DND-41 (cell line): Measurements from ENCODE around the gene SGIP1.

Experiments
- ATAC-seq: fragments of 200-7000 bp; cut with Tn5 transposase; 3 replicates; pipeline ENCODE4 v1.9.1; 2021; ENCODE audit warnings: low read depth; ENCODE audit not compliant: insufficient read depth
- DNase-seq: peaks from one replicate; pipeline ENCODE4 v3.0.0-alpha.2; 2020
- H2AFZ ChIP-seq: 2 replicates; pipeline ENCODE4 v1.6.0; 2012; ENCODE audit warnings: low read depth, low read length
- H3K27ac ChIP-seq: 2 replicates; pipeline ENCODE4 v1.5.1; 2012; ENCODE audit warnings: low read length, inconsistent platforms
- H3K27me3 ChIP-seq: fragments of 200-600 bp; sonication (generic); 2 replicates; pipeline ENCODE4 v1.6.0; 2012; ENCODE audit warnings: low read length, mild to moderate bottlenecking, inconsistent platforms; ENCODE audit not compliant: insufficient read depth, poor library complexity
- H3K36me3 ChIP-seq: 2 replicates; pipeline ENCODE4 v1.5.1; 2012; ENCODE audit warnings: low read length, inconsistent platforms; ENCODE audit not compliant: insufficient read depth
- H3K4me1 ChIP-seq: 2 replicates; pipeline ENCODE4 v1.5.1; 2012; ENCODE audit warnings: mild to moderate bottlenecking, low read length; ENCODE audit not compliant: insufficient read depth
- H3K4me2 ChIP-seq: 2 replicates; pipeline ENCODE4 v1.6.0; 2012; ENCODE audit warnings: mild to moderate bottlenecking, moderate library complexity, low read length, inconsistent platforms; ENCODE audit not compliant: insufficient read depth
- H3K4me3 ChIP-seq, 2 experiments: fragments of 200-600 bp in 1 of 2; shearing (Covaris generic) in 1 of 2; 2 replicates each; pipeline ENCODE4 v1.5.1; 2012 to 2016; ENCODE audit warnings: inconsistent platforms in 2 of 2, low read length in 2 of 2, mild to moderate bottlenecking in 2 of 2, low read depth in 1 of 2, moderate library complexity in 1 of 2
- H3K79me2 ChIP-seq: 2 replicates; pipeline ENCODE4 v1.6.0; 2012; ENCODE audit warnings: low read length, inconsistent platforms; ENCODE audit not compliant: insufficient read depth
- H3K9ac ChIP-seq: 2 replicates; pipeline ENCODE4 v1.6.0; 2012; ENCODE audit warnings: low read depth, mild to moderate bottlenecking, inconsistent platforms, low read length, moderate library complexity
- H3K9me3 ChIP-seq: 2 replicates; pipeline ENCODE4 v1.5.1; 2012; ENCODE audit warnings: low read length, moderate library complexity, mild to moderate bottlenecking, inconsistent platforms; ENCODE audit not compliant: insufficient read depth, severe bottlenecking
- H4K20me1 ChIP-seq: 2 replicates; pipeline ENCODE4 v1.6.0; 2012; ENCODE audit warnings: low read length; ENCODE audit not compliant: insufficient read depth
- CTCF ChIP-seq: IDR thresholded peaks from 2 replicates; pipeline ENCODE4 v1.5.1; 2012; ENCODE audit warnings: borderline replicate concordance, low read length, moderate library complexity, mild to moderate bottlenecking; ENCODE audit not compliant: poor library complexity, severe bottlenecking; ENCODE audit errors: extremely low read depth
- EZH2 ChIP-seq: IDR thresholded peaks from 3 replicates; pipeline ENCODE4 v1.6.1; 2012; ENCODE audit warnings: borderline replicate concordance, low read depth, mild to moderate bottlenecking, moderate library complexity, low read length, inconsistent platforms; ENCODE audit not compliant: severe bottlenecking

SGIP1 gene

GRCh38 chr1:66527686-66528085 lies 6.3 kb upstream of the SGIP1 start:
- Histone ChIP-seq H3K36me3 (no peaks in the 10 kb centered on the region), H3K4me3 (no peak overlapping the region), H2AFZ (no peak overlapping the region), H3K9me3 (no peaks in the 10 kb centered on the region), H4K20me1 (no peaks in the 10 kb centered on the region), H3K79me2 (no peaks in the 10 kb centered on the region), H3K27me3 (no peaks in the 10 kb centered on the region), H3K4me1 (no peaks in the 10 kb centered on the region), H3K9ac (no peak overlapping the region), H3K4me2 (no peak overlapping the region), H3K27ac (no peak overlapping the region)
- DNase-seq (no peak), ATAC-seq (no peak)
- no peak for TF ChIP-seq EZH2

- no peak for ATAC-seq
- Histone ChIP-seq H4K20me1 (no peaks in the 10 kb centered on the region), H3K36me3 (no peaks in the 10 kb centered on the region), H3K27me3 (no peaks in the 10 kb centered on the region), H3K9me3 (no peaks in the 10 kb centered on the region), H3K4me2 (no peak overlapping the region), H3K4me1 (no peaks in the 10 kb centered on the region), H2AFZ (no peak overlapping the region), H3K79me2 (no peaks in the 10 kb centered on the region), H3K27ac (no peak overlapping the region), H3K9ac (no peak overlapping the region), H3K4me3 (no peak overlapping the region)
- TF ChIP-seq CTCF (no peak), EZH2 (no peak)
- no peak for DNase-seq
These were observed 5.4 kb upstream of the SGIP1 start for GRCh38 chr1:66528580-66528979.

- no peak overlapping the region for H3K27ac ChIP-seq
- H3K4me1 ChIP-seq = no peaks in the 10 kb centered on the region
- H2AFZ ChIP-seq = no peak overlapping the region
- no peak overlapping the region for H3K4me2 ChIP-seq
- DNase-seq (no peak), ATAC-seq (no peak)
- H3K9me3 ChIP-seq = no peaks in the 10 kb centered on the region
- H3K36me3 ChIP-seq = no peaks in the 10 kb centered on the region
- TF ChIP-seq EZH2 (no peak), CTCF (no peak)
- no peaks in the 10 kb centered on the region for H4K20me1 ChIP-seq
- no peaks in the 10 kb centered on the region for H3K79me2 ChIP-seq
- peaks cover 3% of the 10 kb centered on the region for H3K27me3 ChIP-seq
- H3K9ac ChIP-seq = no peak overlapping the region
- H3K4me3 ChIP-seq = no peak overlapping the region
These were observed 1.7 kb upstream of the SGIP1 start for GRCh38 chr1:66532214-66532613.

- no peaks in the 10 kb centered on the region for H3K4me1 ChIP-seq
- H2AFZ ChIP-seq = no peak overlapping the region
- H3K4me2 ChIP-seq = no peak overlapping the region
- no peak overlapping the region for H3K9ac ChIP-seq
- no peak overlapping the region for H3K27ac ChIP-seq
- no peak overlapping the region for H3K4me3 ChIP-seq
- DNase-seq (no peak), ATAC-seq (no peak)
- H3K79me2 ChIP-seq = no peaks in the 10 kb centered on the region
- H3K9me3 ChIP-seq = no peaks in the 10 kb centered on the region
- H3K27me3 ChIP-seq = peaks cover 3% of the 10 kb centered on the region
- TF ChIP-seq EZH2 = no peak
- TF ChIP-seq CTCF = no peak
- no peaks in the 10 kb centered on the region for H3K36me3 ChIP-seq
- H4K20me1 ChIP-seq = no peaks in the 10 kb centered on the region
These were observed 862 bp upstream of the SGIP1 start for GRCh38 chr1:66532798-66533783.
